IMR-90 (cell line): ENCODE measurements around the gene TP53BP2. TPM values are rescaled to one million over a fixed set of nuclear protein-coding genes. Genes with fewer than 3 reads are reported as not detected.

ENCODE experiments used
- ATAC-seq: fragments of 200-7000 bp; cut with Tn5 transposase; 2 replicates; pipeline ENCODE4 v1.9.1; 2020; ENCODE audit warnings: low read depth, mild to moderate bottlenecking, moderate library complexity
- BruUV-seq: library from RNA; stranded (reverse); fragments of 400-500 nt; replicated peaks from 2 replicates; lab custom pipeline; 2021; lab: Mats Ljungman, UMichigan
- CTCF ChIA-PET: fragments of 300-600 bp; formaldehyde crosslinking; extraction: SDS; loops from one replicate; lab custom pipeline; 2021; ENCODE audit warnings: antibody characterized with exemption; lab: Yijun Ruan, JAX
- POLR2A ChIA-PET: fragments of 300-600 bp; sonication (Branson Sonifier 250); formaldehyde crosslinking; loops from one replicate; lab custom pipeline; 2022; ENCODE audit warnings: antibody characterized with exemption; ENCODE audit not compliant: unreplicated experiment; lab: Charles Lee
- DNase-seq: peaks from one replicate; pipeline ENCODE4 v3.0.0; 2013
- H2AFZ ChIP-seq: replicated peaks from 2 replicates; pipeline ENCODE3; 2013; ENCODE audit warnings: low read length, mild to moderate bottlenecking; ENCODE audit not compliant: poor library complexity
- H2AK5ac ChIP-seq: 2 replicates; pipeline ENCODE4 v1.6.1; 2013; ENCODE audit warnings: low read depth, low read length, inconsistent platforms
- H2AK9ac ChIP-seq: replicated peaks from 2 replicates; pipeline ENCODE3; 2013; ENCODE audit warnings: mild to moderate bottlenecking, low read depth, low read length, moderate library complexity; ENCODE audit not compliant: poor library complexity
- H2BK120ac ChIP-seq: 2 replicates; pipeline ENCODE4 v1.6.1; 2013; ENCODE audit warnings: low read depth, low read length, inconsistent platforms
- H2BK15ac ChIP-seq: 3 replicates; pipeline ENCODE4 v1.6.1; 2013; ENCODE audit warnings: low read depth, low read length, inconsistent platforms
- H2BK20ac ChIP-seq: 2 replicates; pipeline ENCODE4 v1.6.1; 2013; ENCODE audit warnings: low read depth, mild to moderate bottlenecking, inconsistent platforms, low read length, moderate library complexity
- H2BK5ac ChIP-seq: 2 replicates; pipeline ENCODE4 v1.6.1; 2013; ENCODE audit warnings: mild to moderate bottlenecking, low read depth, low read length, inconsistent platforms; ENCODE audit not compliant: poor library complexity, severe bottlenecking
- H3K14ac ChIP-seq: replicated peaks from 2 replicates; pipeline ENCODE4 v1.6.1; 2013; ENCODE audit warnings: low read depth, low read length, inconsistent platforms
- H3K18ac ChIP-seq: 2 replicates; pipeline ENCODE4 v1.6.1; 2013; ENCODE audit warnings: low read depth, low read length, control low read depth
- H3K23ac ChIP-seq: 2 replicates; pipeline ENCODE4 v1.6.1; 2013; ENCODE audit warnings: low read depth, low read length, inconsistent platforms
- H3K27ac ChIP-seq: 2 replicates; pipeline ENCODE4 v1.5.1; 2013; ENCODE audit warnings: mild to moderate bottlenecking, control low read depth, low read length; ENCODE audit not compliant: insufficient read depth
- H3K27me3 ChIP-seq: 2 replicates; pipeline ENCODE4 v1.6.1; 2013; ENCODE audit warnings: low read length; ENCODE audit not compliant: control insufficient read depth, insufficient read depth
- H3K36me3 ChIP-seq: 2 replicates; pipeline ENCODE4 v1.6.1; 2013; ENCODE audit warnings: low read length, mixed read lengths; ENCODE audit not compliant: control insufficient read depth, insufficient read depth
- H3K4ac ChIP-seq: 2 replicates; pipeline ENCODE4 v1.6.1; 2013; ENCODE audit warnings: low read depth, low read length, inconsistent platforms
- H3K4me1 ChIP-seq: 2 replicates; pipeline ENCODE4 v1.6.1; 2013; ENCODE audit warnings: low read length, mixed read lengths; ENCODE audit not compliant: control insufficient read depth, insufficient read depth
- H3K4me2 ChIP-seq: 2 replicates; pipeline ENCODE4 v1.6.1; 2013; ENCODE audit warnings: low read depth, mild to moderate bottlenecking, control low read depth, low read length, moderate library complexity
- H3K4me3 ChIP-seq: 2 replicates; pipeline ENCODE4 v1.5.1; 2013; ENCODE audit warnings: low read depth, mild to moderate bottlenecking, control low read depth, low read length, moderate library complexity; ENCODE audit not compliant: insufficient read depth
- H3K56ac ChIP-seq: 2 replicates; pipeline ENCODE4 v1.6.1; 2013; ENCODE audit warnings: low read length, inconsistent platforms; ENCODE audit not compliant: insufficient read depth; ENCODE audit errors: extremely low read depth
- H3K79me1 ChIP-seq, 2 experiments: 2 replicates each; pipeline ENCODE4 v1.6.1; 2013; ENCODE audit warnings: low read length in 2 of 2, inconsistent platforms in 1 of 2, low read depth in 1 of 2
- H3K9ac ChIP-seq: 2 replicates; pipeline ENCODE4 v1.6.1; 2013; ENCODE audit warnings: low read depth, low read length, control low read depth
- H3K9me1 ChIP-seq: 2 replicates; pipeline ENCODE4 v1.6.1; 2013; ENCODE audit warnings: low read length, inconsistent platforms; ENCODE audit not compliant: insufficient read depth
- H3K9me3 ChIP-seq: 2 replicates; pipeline ENCODE4 v1.6.1; 2013; ENCODE audit warnings: low read length; ENCODE audit not compliant: control insufficient read depth, insufficient read depth
- H4K20me1 ChIP-seq: 2 replicates; pipeline ENCODE4 v1.6.1; 2013; ENCODE audit warnings: low read length, inconsistent platforms; ENCODE audit not compliant: insufficient read depth
- H4K5ac ChIP-seq: 2 replicates; pipeline ENCODE4 v1.6.1; 2013; ENCODE audit warnings: mild to moderate bottlenecking, low read depth, low read length, control low read depth
- H4K8ac ChIP-seq, 2 experiments: 2 replicates each; pipeline ENCODE4 v1.6.1; 2013; ENCODE audit warnings: low read depth in 2 of 2, low read length in 2 of 2, control low read depth in 1 of 2, inconsistent platforms in 1 of 2
- H4K91ac ChIP-seq: 2 replicates; pipeline ENCODE4 v1.6.1; 2013; ENCODE audit warnings: low read depth, low read length, inconsistent platforms; ENCODE audit not compliant: insufficient read depth
- BHLHE40 ChIP-seq: fragments of 150-350 bp; IDR thresholded peaks from 2 replicates; pipeline ENCODE4 v1.6.1; 2016; ENCODE audit warnings: mild to moderate bottlenecking, low read depth, low read length
- CEBPB ChIP-seq: IDR thresholded peaks from 2 replicates; pipeline ENCODE4 v1.6.1; 2012; ENCODE audit warnings: low read depth, low read length, improper control_type of control experiment
- CHD1 ChIP-seq: IDR thresholded peaks from 2 replicates; pipeline ENCODE4 v1.6.1; 2012; ENCODE audit warnings: low read depth, low read length, improper control_type of control experiment
- FOS ChIP-seq: fragments of 150-350 bp; IDR thresholded peaks from 2 replicates; pipeline ENCODE4 v1.6.1; 2016; ENCODE audit warnings: low read depth, low read length
- MAFK ChIP-seq: IDR thresholded peaks from 2 replicates; pipeline ENCODE4 v1.6.1; 2012; ENCODE audit warnings: low read depth, low read length, improper control_type of control experiment
- MAZ ChIP-seq: IDR thresholded peaks from 2 replicates; pipeline ENCODE4 v1.6.1; 2012; ENCODE audit warnings: low read depth, mild to moderate bottlenecking, low read length, improper control_type of control experiment, moderate library complexity, borderline replicate concordance
- MXI1 ChIP-seq: IDR thresholded peaks from 2 replicates; pipeline ENCODE4 v1.6.1; 2012; ENCODE audit warnings: low read depth, mild to moderate bottlenecking, low read length, moderate library complexity, borderline replicate concordance
- NFE2L2 ChIP-seq: fragments of 150-350 bp; IDR thresholded peaks from 2 replicates; pipeline ENCODE4 v1.6.1; 2016; ENCODE audit warnings: low read depth, mild to moderate bottlenecking, low read length
- POLR2A ChIP-seq: IDR thresholded peaks from 2 replicates; pipeline ENCODE4 v1.6.1; 2012; ENCODE audit warnings: mild to moderate bottlenecking, low read depth, low read length
- RAD21 ChIP-seq: IDR thresholded peaks from 2 replicates; pipeline ENCODE4 v1.6.1; 2012; ENCODE audit warnings: low read length, improper control_type of control experiment
- RCOR1 ChIP-seq: IDR thresholded peaks from 2 replicates; pipeline ENCODE4 v1.6.1; 2012; ENCODE audit warnings: mild to moderate bottlenecking, low read length, improper control_type of control experiment; ENCODE audit not compliant: insufficient replicate concordance
- RFX5 ChIP-seq: IDR thresholded peaks from 2 replicates; pipeline ENCODE4 v1.8.0; 2012; ENCODE audit warnings: low read depth, mild to moderate bottlenecking, low read length, moderate library complexity
- SMC3 ChIP-seq: fragments of 150-350 bp; IDR thresholded peaks from 2 replicates; pipeline ENCODE4 v1.6.1; 2016; ENCODE audit warnings: low read depth, mild to moderate bottlenecking, antibody characterized with exemption, low read length, moderate library complexity
- WGBS, 2 experiments: methylation state at CpG; one replicate each; pipeline versions ENCODE4 v1.1.5 to v1.1.7; 2013; ENCODE audit warnings: missing lambda C conversion rate in 2 of 2; ENCODE audit not compliant: insufficient read length in 1 of 2; ENCODE audit errors: extremely low coverage in 2 of 2; 5-methylcytosine and 5-hydroxymethylcytosine counted together
- dilution Hi-C: fragments of 300-500 bp; cut with HindIII; formaldehyde crosslinking; loops from one replicate; pipeline ENCODE4 v1.14.3; 2018; ENCODE audit warnings: low sequenced_read_pairs; ENCODE audit not compliant: unreplicated experiment
- in situ Hi-C: fragments of 300-500 bp; cut with MboI; formaldehyde crosslinking; loops from 3 replicates; pipeline ENCODE4 v1.14.3; 2019; ENCODE audit warnings: low sequenced_read_pairs, inconsistent platforms, mixed read lengths
- intact Hi-C: fragments of 100-400 bp; cut with micrococcal nuclease; formaldehyde crosslinking; loops from 2 replicates; pipeline ENCODE4 v1.10.0; 2022
- polyA plus RNA-seq, 3 experiments: library from polyadenylated mRNA; depleted of rRNA; stranded (reverse); fragments of >200 nt; gene quantifications; 2 replicates each; pipeline ENCODE4 v1.2.3, GENCODE V29; 2012; ENCODE audit warnings: low replicate concordance in 1 of 3
- total RNA-seq: library from RNA; depleted of rRNA; stranded (reverse); fragments of >200 nt; gene quantifications from 2 replicates; pipeline ENCODE4 v1.2.3, GENCODE V29; 2012
- TF ChIP-seq, protein P1 (sequence below): fragments of 150-350 bp; IDR thresholded peaks from 2 replicates; pipeline ENCODE4 v1.6.1; 2016; ENCODE audit warnings: low read depth, mild to moderate bottlenecking, low read length, moderate library complexity, borderline replicate concordance
- TF ChIP-seq, protein P2 (sequence below): conservative IDR thresholded peaks from 2 replicates; pipeline ENCODE4 v1.5.1; 2012; ENCODE audit warnings: mild to moderate bottlenecking, low read depth, low read length, improper control_type of control experiment
- TF ChIP-seq, protein P3 (sequence below): fragments of 150-350 bp; IDR thresholded peaks from 2 replicates; pipeline ENCODE4 v1.6.1; 2017; ENCODE audit warnings: mild to moderate bottlenecking, antibody characterized with exemption, low read length, low read depth

TP53BP2 gene
- total and polyA plus RNA-seq, 2 of the 4 experiments (the other 2 are of a cell fraction) = 19.9 to 35.0 TPM

DNA sequence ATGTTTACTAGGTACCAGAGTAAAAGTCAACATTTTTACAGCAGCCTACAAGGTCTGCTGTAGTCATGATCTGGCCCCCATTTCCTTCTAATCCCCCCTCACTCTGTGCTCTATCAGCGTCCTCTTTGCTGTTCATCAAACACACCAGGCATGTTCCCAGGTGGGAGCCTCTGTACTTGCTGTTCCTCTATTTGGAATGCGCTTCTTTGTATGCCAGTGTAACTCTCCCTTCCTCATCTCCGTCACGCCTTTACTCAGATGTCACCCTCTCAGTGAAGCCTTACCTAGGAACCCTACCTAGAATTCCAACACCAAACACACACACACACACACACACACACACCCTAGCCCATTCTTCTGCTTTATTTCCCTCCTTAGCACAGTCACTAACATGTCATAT, 21.0 kb downstream of the TP53BP2 start:
- H2BK20ac ChIP-seq = no peak overlapping the region
- no peak overlapping the region for H4K5ac ChIP-seq
- no peak overlapping the region for H3K14ac ChIP-seq
- peaks cover 57% of the 10 kb centered on the region for H4K20me1 ChIP-seq
- H2BK5ac ChIP-seq = no peak overlapping the region
- no peak overlapping the region for H3K56ac ChIP-seq
- intact Hi-C loops = no loop called here
- peaks cover 21% of the 10 kb centered on the region for H3K4me1 ChIP-seq
- H3K9ac ChIP-seq = no peak overlapping the region
- H3K27ac ChIP-seq = no peak overlapping the region
- TF ChIP-seq RCOR1 (no peak), SMC3 (no peak), CHD1 (no peak), NFE2L2 (no peak), POLR2A (no peak), CEBPB (no peak), RFX5 (no peak), RAD21 (no peak), FOS (no peak), MAZ (no peak), MXI1 (no peak), BHLHE40 (no peak), MAFK (no peak)
- TF ChIP-seq, protein P1, sequence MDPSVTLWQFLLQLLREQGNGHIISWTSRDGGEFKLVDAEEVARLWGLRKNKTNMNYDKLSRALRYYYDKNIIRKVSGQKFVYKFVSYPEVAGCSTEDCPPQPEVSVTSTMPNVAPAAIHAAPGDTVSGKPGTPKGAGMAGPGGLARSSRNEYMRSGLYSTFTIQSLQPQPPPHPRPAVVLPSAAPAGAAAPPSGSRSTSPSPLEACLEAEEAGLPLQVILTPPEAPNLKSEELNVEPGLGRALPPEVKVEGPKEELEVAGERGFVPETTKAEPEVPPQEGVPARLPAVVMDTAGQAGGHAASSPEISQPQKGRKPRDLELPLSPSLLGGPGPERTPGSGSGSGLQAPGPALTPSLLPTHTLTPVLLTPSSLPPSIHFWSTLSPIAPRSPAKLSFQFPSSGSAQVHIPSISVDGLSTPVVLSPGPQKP = no peak
- TF ChIP-seq, protein P2, sequence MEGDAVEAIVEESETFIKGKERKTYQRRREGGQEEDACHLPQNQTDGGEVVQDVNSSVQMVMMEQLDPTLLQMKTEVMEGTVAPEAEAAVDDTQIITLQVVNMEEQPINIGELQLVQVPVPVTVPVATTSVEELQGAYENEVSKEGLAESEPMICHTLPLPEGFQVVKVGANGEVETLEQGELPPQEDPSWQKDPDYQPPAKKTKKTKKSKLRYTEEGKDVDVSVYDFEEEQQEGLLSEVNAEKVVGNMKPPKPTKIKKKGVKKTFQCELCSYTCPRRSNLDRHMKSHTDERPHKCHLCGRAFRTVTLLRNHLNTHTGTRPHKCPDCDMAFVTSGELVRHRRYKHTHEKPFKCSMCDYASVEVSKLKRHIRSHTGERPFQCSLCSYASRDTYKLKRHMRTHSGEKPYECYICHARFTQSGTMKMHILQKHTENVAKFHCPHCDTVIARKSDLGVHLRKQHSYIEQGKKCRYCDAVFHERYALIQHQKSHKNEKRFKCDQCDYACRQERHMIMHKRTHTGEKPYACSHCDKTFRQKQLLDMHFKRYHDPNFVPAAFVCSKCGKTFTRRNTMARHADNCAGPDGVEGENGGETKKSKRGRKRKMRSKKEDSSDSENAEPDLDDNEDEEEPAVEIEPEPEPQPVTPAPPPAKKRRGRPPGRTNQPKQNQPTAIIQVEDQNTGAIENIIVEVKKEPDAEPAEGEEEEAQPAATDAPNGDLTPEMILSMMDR = no peak
- TF ChIP-seq, protein P3, sequence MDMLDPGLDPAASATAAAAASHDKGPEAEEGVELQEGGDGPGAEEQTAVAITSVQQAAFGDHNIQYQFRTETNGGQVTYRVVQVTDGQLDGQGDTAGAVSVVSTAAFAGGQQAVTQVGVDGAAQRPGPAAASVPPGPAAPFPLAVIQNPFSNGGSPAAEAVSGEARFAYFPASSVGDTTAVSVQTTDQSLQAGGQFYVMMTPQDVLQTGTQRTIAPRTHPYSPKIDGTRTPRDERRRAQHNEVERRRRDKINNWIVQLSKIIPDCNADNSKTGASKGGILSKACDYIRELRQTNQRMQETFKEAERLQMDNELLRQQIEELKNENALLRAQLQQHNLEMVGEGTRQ = no peak
- peaks cover 7% of the 10 kb centered on the region for H3K36me3 ChIP-seq
- ChIA-PET POLR2A (no interaction called here), CTCF (no interaction called here)
- peaks cover 43 to 72% of the 10 kb centered on the region in 2 experiments for H3K79me1 ChIP-seq
- no CpG with 5 or more reads among the region's 4 CpGs for WGBS, 2 experiments
- H3K9me1 ChIP-seq = peaks cover 33% of the 10 kb centered on the region
- H2AK9ac ChIP-seq = no peak overlapping the region
- ATAC-seq (no peak), DNase-seq (no peak)
- no peak overlapping the region for H4K8ac ChIP-seq
- H2AK5ac ChIP-seq = no peak overlapping the region
- in situ Hi-C loops = no loop called here
- H3K18ac ChIP-seq = no peak overlapping the region
- H3K4me2 ChIP-seq = no peak overlapping the region
- dilution Hi-C loops = no loop called here
- no peak overlapping the region for H3K4me3 ChIP-seq
- H4K91ac ChIP-seq = no peak overlapping the region
- no peak overlapping the region for H3K23ac ChIP-seq
- no peak overlapping the region for H2BK120ac ChIP-seq
- H3K9me3 ChIP-seq = no peaks in the 10 kb centered on the region
- no peak overlapping the region for H2BK15ac ChIP-seq
- BruUV-seq = no TSS peak
- no peak overlapping the region for H3K4ac ChIP-seq
- no peak overlapping the region for H2AFZ ChIP-seq
- no peaks in the 10 kb centered on the region for H3K27me3 ChIP-seq
